Ascending aorta (tissue), 2 donors: ENCODE results near the gene HINT1. TPM values are rescaled to one million over a fixed set of nuclear protein-coding genes. Genes with fewer than 3 reads are reported as not detected.
"Not testable (repeated sequence)": the region's sequence is repeated elsewhere in the genome, so short reads cannot be mapped to it uniquely, and the experiment has no call there.

ENCODE experiments used
- DNase-seq, 2 donors: peaks; one replicate each; pipeline ENCODE4 v3.0.0-alpha.2; 2019; ENCODE audit warnings: low spot score in 2 of 2
- H3K27ac ChIP-seq, 2 donors: fragments of 200-600 bp; sonication (generic); one replicate each; pipeline ENCODE4 v1.5.1; 2016 to 2017; ENCODE audit warnings: mild to moderate bottlenecking in 1 of 2
- H3K27me3 ChIP-seq: fragments of 200-600 bp; sonication (generic); one replicate; pipeline ENCODE4 v1.5.1; 2017
- H3K36me3 ChIP-seq, 2 donors: fragments of 200-600 bp; sonication (generic); one replicate each; pipeline ENCODE4 v1.5.1; 2016
- H3K4me1 ChIP-seq, 2 donors: fragments of 200-600 bp; sonication (generic); one replicate each; pipeline ENCODE4 v1.5.1; 2016 to 2017; ENCODE audit warnings: mild to moderate bottlenecking in 1 of 2
- H3K4me3 ChIP-seq, 2 donors: fragments of 200-600 bp; sonication (generic); one replicate each; pipeline ENCODE4 v1.5.1; 2016 to 2017; ENCODE audit warnings: mild to moderate bottlenecking in 1 of 2
- H3K9me3 ChIP-seq, 2 donors: fragments of 200-600 bp; sonication (generic); one replicate each; pipeline ENCODE4 v1.5.1; 2016
- intact Hi-C: fragments of 100-400 bp; cut with DNase I; formaldehyde crosslinking; loops from one replicate; pipeline ENCODE4 v1.15.1; 2023
- total RNA-seq: library from RNA; depleted of rRNA; stranded (reverse); fragments of >200 nt; gene quantifications from one replicate; pipeline ENCODE4 v1.1.0, GENCODE V29; 2016
- TF ChIP-seq, protein P1 (sequence below), 3 experiments: fragments of 200-600 bp in 2 of 3; fragments of 450-650 bp in 1 of 3; sonication (generic) in 2 of 3; IDR thresholded peaks; one replicate each; pipeline ENCODE4 v1.5.1; 2016 to 2019; ENCODE audit warnings: antibody characterized with exemption in 3 of 3, mild to moderate bottlenecking in 1 of 3, moderate library complexity in 1 of 3

HINT1 gene
- total RNA-seq, 1 donor from 2014 or later, result 78.9 TPM

DNA sequence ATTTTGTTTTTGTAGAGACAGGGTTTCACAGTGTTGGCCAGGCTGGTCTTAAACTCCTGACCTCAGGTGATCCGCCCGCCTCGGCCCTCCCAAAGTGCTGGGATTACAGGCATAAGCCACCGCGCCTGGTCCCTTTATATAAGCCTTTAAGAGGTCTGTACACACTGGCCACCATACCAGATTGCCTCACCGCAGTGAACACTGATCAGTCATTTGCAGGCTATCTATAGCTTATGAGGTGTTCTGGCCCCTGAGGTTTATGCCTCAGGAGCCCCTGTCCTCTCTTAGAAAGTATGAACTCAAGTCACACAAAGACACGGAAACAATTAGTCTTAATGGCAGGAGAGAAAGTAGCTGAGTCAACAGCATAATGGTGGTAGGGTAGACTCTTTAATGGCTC, 14.6 kb downstream of the HINT1 start:
- Histone ChIP-seq H3K36me3 (no peaks in the 10 kb centered on the region), H3K4me1 (no peaks in the 10 kb centered on the region), H3K4me3 (no peak overlapping the region), H3K27me3 (no peaks in the 10 kb centered on the region), H3K9me3 (no peaks in the 10 kb centered on the region), H3K27ac (no peak overlapping the region)
- intact Hi-C loops, result no loop called here
- TF ChIP-seq, protein P1, sequence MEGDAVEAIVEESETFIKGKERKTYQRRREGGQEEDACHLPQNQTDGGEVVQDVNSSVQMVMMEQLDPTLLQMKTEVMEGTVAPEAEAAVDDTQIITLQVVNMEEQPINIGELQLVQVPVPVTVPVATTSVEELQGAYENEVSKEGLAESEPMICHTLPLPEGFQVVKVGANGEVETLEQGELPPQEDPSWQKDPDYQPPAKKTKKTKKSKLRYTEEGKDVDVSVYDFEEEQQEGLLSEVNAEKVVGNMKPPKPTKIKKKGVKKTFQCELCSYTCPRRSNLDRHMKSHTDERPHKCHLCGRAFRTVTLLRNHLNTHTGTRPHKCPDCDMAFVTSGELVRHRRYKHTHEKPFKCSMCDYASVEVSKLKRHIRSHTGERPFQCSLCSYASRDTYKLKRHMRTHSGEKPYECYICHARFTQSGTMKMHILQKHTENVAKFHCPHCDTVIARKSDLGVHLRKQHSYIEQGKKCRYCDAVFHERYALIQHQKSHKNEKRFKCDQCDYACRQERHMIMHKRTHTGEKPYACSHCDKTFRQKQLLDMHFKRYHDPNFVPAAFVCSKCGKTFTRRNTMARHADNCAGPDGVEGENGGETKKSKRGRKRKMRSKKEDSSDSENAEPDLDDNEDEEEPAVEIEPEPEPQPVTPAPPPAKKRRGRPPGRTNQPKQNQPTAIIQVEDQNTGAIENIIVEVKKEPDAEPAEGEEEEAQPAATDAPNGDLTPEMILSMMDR (IDR thresholded peaks at IDR 0.05), result no peak
- no peak for DNase-seq

- Histone ChIP-seq H3K36me3 (no peaks in the 10 kb centered on the region), H3K27ac (no peak overlapping the region), H3K27me3 (no peaks in the 10 kb centered on the region), H3K4me1 (no peaks in the 10 kb centered on the region), H3K4me3 (no peak overlapping the region), H3K9me3 (no peaks in the 10 kb centered on the region)
- DNase-seq, result no peak
- intact Hi-C loops, result no loop called here
- TF ChIP-seq, protein P1 (IDR thresholded peaks at IDR 0.05), result no peak
These were observed 16.2 kb downstream of the HINT1 start for GRCh38 chr5:131148835-131149234.

- Histone ChIP-seq H3K27ac (no peak overlapping the region), H3K36me3 (no peaks in the 10 kb centered on the region), H3K4me1 (no peaks in the 10 kb centered on the region), H3K27me3 (no peaks in the 10 kb centered on the region), H3K9me3 (no peaks in the 10 kb centered on the region), H3K4me3 (no peak overlapping the region)
- intact Hi-C loops, result no loop called here
- DNase-seq, result no peak
- TF ChIP-seq, protein P1 (IDR thresholded peaks at IDR 0.05), result no peak
These were observed 17.8 kb downstream of the HINT1 start for GRCh38 chr5:131147258-131147657.

DNA sequence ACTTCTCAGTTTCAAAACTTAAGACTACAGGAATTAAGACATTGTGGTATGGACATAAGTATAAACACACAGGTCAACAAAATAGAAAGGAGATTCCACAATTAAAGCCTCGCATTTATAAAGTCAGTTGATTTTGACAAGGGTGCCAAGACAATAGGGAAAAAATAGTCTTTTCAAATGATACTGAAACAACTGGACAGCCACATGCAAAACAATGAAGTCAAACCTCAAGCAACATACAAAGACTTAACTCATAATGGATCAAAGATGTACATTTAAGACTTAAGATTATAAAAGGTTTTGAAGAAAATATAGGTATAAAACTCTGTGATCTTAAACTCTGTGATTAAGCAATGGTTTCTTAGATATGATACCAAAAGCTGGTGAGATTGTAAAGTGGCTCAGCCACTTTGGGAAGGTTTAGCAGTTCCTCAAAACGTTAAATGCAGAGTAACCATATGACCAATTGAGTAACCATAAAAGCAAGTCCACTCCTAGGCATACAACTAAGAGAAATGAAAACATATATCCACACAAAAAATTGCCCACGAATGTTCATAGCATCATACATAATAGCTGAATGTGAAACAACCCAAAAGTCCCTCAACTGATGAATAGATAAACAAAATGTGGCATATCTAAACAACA, 22.0 kb downstream of the HINT1 start:
- TF ChIP-seq, protein P1 (IDR thresholded peaks at IDR 0.05), result no peak
- H3K36me3 ChIP-seq, result no peaks in the 10 kb centered on the region
- no peaks in the 10 kb centered on the region for H3K27me3 ChIP-seq
- DNase-seq, result no peak
- no peaks in the 10 kb centered on the region for H3K4me1 ChIP-seq
- H3K9me3 ChIP-seq, result no peaks in the 10 kb centered on the region
- no peak overlapping the region for H3K4me3 ChIP-seq
- H3K27ac ChIP-seq, result no peak overlapping the region
- intact Hi-C loops, result no loop called here

DNA sequence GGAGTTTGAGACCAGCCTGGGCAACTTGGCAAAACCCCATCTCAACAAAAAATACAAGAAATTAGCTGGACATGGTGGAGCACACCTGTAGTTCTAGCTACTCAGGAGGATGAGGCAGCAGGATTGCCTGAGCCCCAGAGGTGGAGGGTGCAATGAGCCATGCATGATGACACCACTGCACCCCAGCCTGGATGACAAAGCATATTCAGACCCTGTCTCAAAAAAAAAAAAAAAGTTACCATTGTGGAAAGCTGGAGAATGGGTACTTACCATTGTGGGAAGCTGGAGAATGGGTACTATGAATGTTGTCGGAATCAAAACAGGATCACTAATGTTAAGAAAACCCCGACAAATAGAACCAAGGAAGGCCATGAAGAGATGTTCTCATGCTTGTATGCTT, 25.7 kb downstream of the HINT1 start:
- TF ChIP-seq, protein P1 (IDR thresholded peaks at IDR 0.05), result no peak
- DNase-seq, result no peak
- H3K27me3 ChIP-seq, result no peaks in the 10 kb centered on the region
- H3K4me1 ChIP-seq, result no peaks in the 10 kb centered on the region
- H3K9me3 ChIP-seq, result peaks cover 0 to 5% of the 10 kb centered on the region in 2 donors
- no peaks in the 10 kb centered on the region for H3K36me3 ChIP-seq
- no peak overlapping the region for H3K27ac ChIP-seq
- intact Hi-C loops, result no loop called here
- H3K4me3 ChIP-seq, result no peak overlapping the region

- intact Hi-C loops, H3K27me3 ChIP-seq, H3K9me3 ChIP-seq, H3K27ac ChIP-seq, H3K4me1 ChIP-seq, H3K36me3 ChIP-seq, DNase-seq, H3K4me3 ChIP-seq: not testable (repeated sequence)
These were observed 26.6 kb downstream of the HINT1 start for GRCh38 chr5:131138406-131138805.

GRCh38 chr5:131133091-131133490, 32.0 kb downstream of the HINT1 start:
- H3K4me1 ChIP-seq, H3K27me3 ChIP-seq, H3K36me3 ChIP-seq, DNase-seq, intact Hi-C loops, H3K9me3 ChIP-seq, H3K27ac ChIP-seq, H3K4me3 ChIP-seq: not testable (repeated sequence)
